NCI-H1436 (cell line): ENCODE measurements around the gene PUSL1.
A peak's percentile ranks its signal among the peaks of the same experiment; 100 is the strongest.

Source experiments
- DNase-seq: peaks from one replicate; lab custom pipeline; 2025; lab: John Stamatoyannopoulos, UW

PUSL1 gene

GRCh38 chr1:1340791-1341548, 32.6 kb downstream of the PUSL1 start:
- DNase-seq = no peak

DNA sequence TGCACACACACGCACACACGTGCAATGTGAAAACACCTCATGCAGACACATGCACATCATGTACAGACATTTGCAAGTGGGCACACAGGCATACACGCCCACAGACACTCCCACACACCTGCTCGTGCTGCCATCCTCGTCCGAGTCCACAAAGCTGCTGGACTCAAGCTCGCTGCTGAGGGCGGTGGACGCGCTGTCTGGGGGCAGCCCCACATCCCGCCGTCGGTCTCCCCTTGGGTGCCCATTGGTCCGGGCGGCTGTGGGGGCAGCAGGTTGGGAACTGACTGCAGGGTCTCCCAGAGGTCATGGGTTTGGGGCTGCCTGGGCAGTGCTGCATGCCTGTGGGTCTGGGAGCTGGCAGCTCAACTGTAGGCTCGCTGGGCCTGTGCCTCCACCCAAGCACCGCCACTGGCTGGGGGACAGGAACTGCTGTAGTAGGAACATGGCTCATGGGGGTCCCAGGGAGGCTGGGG, 33.2 kb downstream of the PUSL1 start:
- DNase-seq = no peak

GRCh38 chr1:1342061-1342562, 33.7 kb downstream of the PUSL1 start:
- no peak for DNase-seq

- no peak for DNase-seq
These were observed 34.3 kb downstream of the PUSL1 start for GRCh38 chr1:1342584-1343115.

DNA sequence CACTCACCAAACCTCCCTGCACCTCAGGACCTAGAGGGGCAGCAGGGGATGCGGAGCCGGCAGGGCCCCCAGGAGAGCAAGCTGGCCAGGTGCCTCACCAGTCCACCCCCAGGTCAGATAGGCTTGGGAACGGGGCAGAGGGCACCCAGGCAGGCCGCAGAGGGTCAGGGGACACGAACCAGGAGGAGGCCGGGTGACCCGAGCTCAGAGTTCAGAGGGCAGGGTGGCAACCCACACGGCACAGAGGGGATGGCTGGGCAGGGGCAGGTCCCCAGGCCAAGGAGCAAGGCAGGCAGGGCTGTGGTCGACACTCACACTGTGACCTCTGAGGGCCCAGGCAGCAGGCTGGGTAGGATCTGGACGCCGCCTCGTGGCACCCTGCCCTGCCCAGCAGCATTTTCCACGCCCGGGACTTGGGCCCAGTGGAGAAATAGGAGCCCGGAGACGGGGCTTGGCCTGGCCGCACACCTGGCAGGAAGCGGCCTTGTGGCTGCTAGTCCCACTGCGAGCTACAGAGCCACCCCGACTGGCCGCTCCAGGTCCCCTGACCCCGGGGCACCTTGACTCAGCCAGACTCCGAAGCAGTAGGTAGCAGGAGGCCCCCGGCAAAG, 35.5 kb downstream of the PUSL1 start:
- DNase-seq = no peak

- DNase-seq = no peak
These were observed 36.4 kb downstream of the PUSL1 start for GRCh38 chr1:1344655-1345361.

DNA sequence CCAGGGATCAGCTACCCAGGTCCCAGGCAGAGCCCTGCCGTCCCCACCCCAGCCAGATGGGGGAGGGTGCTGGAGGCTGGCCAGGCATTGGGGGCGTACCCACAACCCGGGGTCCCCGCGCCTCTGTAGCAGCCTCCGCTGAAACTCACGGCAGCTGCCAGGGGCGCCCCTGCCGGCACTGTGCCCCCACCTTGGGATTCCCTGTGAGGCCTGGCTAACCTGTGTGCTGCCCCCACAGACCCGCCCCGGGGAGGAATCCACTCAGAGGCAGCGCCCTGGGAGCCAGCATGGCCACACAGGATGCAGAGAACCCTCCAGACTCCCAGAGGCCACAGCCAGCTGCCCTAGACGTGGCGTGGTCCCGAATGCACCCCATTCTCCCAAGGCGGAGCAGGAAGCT, 37.0 kb downstream of the PUSL1 start:
- DNase-seq = no peak

DNA sequence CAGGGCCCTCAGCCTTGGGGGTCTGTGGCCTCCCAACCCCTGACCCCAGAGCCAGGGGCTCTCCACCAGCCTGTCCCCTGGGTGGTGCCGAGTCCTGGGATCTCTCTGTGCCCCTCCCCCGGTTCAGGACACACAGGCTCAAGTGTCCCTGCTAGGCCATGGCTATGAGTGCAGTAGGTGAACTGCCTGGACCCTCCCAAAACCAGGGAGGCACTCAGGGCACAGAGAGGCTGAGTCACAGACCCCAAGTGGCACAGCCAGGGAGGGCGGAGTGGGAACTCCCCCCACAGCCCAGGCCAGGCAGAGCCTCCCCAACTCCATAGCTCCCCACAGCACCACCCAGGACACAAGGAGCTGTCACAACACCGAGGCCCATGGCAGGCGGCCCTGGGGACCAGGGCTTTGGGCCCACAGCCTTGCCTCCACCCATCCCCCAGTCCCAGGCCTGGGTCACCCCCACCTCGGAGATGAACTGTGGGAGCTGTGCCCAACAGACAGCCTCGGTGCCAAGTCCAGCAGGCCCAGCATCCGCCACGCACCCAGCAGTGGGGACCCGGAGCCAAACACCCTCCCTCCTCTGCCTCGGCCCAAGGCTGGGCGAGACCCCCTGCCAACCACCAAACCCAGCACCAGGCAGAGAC, 37.6 kb downstream of the PUSL1 start:
- DNase-seq = no peak

DNA sequence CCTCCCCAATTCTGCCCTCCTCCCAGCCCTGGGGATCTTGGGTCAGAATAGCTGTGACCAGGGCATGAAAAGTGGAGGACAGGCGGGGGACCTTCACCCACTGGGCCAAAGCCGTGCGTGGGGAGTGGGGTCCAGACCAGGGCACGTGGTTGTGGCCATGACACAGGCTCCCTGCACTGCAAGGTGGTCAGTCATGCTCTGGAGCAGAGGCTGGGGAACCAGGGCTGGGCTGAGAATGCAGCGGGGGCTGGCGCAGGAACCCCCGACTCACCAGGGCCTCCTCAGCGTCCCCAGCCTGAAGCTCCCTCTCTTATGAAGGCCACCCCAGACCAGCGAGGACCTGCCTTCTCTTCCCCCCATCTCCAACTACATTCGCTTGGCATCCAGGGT, 38.1 kb downstream of the PUSL1 start:
- DNase-seq = no peak

- DNase-seq = no peak
These were observed 38.7 kb downstream of the PUSL1 start for GRCh38 chr1:1347026-1347595.

DNA sequence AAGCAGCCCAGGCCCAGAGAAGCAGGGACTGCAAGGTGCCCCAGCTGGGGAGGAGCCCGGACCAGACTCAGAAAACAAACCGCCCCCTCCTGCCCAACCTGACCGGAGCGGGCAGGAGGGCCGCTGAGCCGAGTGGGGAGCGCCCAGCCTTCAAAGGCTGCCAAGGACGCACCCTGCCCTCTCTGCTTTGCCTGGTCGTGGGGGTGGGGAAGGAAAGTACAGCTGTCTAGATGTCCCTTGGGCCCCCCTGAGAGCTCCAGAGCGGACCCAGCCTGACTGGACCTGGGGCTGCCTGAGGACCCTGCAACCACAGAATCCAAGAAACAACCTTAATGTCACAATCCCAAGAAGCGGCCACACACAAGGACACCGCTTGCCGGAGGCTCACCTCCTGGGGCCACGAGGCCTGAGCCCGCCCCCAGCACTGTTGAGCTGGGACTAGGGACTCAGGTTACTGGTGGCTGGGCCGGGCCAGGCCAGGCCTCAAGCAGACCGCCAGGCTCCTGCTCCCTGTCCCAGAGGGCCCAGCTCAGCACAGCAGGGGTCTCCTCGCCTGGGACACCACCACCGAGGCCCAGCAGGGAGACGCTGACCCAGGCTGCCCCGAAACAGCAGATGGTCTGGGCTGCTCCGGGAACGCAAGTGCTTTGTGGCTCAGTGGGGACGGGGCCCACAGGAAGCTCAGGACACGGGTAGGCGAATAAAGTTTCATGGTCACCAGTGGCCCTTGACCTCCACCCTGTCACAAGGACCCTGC, 39.4 kb downstream of the PUSL1 start:
- DNase-seq = no peak

GRCh38 chr1:1348420-1349255, 40.2 kb downstream of the PUSL1 start:
- no peak for DNase-seq

GRCh38 chr1:1349256-1350012, 41.0 kb downstream of the PUSL1 start, which contains the start of gene DVL1:
Gene DVL1 (minus strand): TSS chr1:1349418. CDS start chr1:1349065, 353 bp downstream.
- DNase-seq = peak; percentile 52

- no peak for DNase-seq
These were observed 43.4 kb downstream of the PUSL1 start for GRCh38 chr1:1351511-1352427.

- DNase-seq = peak; percentile 15
These were observed 44.5 kb downstream of the PUSL1 start for GRCh38 chr1:1352786-1353388.

- DNase-seq = no peak
These were observed 45.2 kb downstream of the PUSL1 start for GRCh38 chr1:1353389-1354151.
